ENCODE measurements around the gene NT5C1A.
A peak's percentile ranks its signal among the peaks of the same experiment; 100 is the strongest.

NT5C1A gene
- 0 to 4.8 (median 0.40) reads per million in 4 experiments for total RNA-seq

DNA sequence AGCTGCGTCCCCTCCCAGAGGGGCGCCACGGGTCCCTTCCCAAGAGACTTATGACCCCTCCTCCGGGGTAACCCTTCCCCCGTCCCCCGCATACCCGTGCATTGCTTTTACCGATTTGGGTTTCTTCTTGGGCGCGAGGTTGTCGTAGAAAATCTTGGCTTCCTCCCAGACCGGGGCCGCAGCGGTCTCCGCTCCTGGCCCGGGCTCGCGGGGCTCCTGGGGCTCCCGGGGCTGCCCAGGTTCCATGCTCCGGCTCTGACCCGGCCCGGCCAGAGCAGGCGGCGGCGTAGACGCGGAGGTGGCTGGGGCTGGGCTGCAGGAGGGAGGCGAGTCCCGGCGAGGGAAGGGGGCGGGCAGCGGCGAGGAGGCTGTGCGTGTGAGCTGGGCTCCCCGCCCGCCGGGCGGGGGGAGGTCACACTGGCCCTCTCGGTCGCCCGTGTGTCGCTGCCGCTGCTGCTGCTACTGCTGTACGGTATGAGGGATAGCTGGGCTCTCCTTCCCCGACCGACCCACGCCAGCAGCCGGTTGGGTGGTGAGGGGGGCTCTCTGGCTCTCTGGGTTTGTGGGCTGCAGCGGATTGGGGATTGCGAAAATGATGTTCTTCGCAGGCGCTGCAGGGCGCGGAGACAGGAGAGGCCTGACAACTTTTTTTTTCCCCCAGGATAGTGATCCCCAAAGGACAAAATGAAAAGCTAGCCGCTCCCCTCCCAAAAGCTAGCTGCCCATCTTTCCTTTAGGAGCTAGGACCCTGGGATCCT is at the start of gene NT5C1A:
Gene NT5C1A (minus strand): TSS at position 315 of the 758 bp plus-strand sequence. CDS start 69 bp downstream, at position 246.
- DNase-seq, result no peak

- no peak for DNase-seq
Observed at GRCh38 chr1:39721664-39722063, 49.8 kb upstream of the NT5C1A start.

DNA sequence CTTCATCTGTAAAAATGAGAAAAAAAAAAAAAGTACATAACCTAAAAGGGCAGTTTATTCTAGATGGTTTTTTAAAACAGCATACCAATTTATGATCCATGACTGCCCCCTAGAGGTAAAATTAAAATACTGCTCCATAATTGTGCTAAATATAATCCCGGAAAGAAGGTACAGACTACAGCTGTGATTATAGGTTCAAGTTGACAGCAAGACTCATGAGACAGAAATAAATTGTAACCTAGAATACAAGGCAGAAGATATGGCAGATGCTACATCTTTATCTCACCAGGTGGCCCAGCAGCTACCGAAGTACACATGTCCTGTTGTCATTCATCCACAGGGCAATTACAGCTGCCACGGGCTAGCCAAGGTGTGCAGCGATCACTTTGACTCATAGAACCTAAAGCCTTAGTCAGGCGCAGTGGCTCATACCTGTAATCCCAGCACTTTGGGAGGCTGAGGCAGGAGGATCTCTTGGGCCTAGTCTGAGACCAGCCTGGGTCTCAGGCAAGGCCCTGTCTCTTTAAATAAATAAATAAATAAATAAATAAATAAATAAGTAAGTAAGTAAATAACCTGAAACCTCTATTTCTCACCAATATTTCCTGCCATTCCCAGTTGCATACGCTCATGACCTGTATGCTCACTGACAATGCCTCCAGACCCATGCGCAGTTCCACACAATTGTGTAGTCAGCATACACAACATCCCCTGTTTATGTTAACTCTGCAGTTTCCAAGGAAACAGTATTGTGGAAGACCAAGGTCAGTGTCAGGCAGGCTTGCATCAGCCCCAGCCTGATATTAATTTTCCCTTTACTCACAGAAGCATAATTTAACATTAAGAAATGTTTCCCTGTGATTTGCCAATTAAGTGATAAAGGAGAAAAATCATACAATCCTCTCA is 48.4 kb upstream of the NT5C1A start:
- no peak for DNase-seq

GRCh38 chr1:39717809-39718208 is 45.9 kb upstream of the NT5C1A start:
- DNase-seq, result no peak

GRCh38 chr1:39713557-39713956 is 41.6 kb upstream of the NT5C1A start:
- no peak for DNase-seq

- DNase-seq, result no peak
Observed at GRCh38 chr1:39711966-39712340, 40.0 kb upstream of the NT5C1A start.

- no peak for DNase-seq
Observed at GRCh38 chr1:39711104-39711965, 39.4 kb upstream of the NT5C1A start.

GRCh38 chr1:39707506-39707905 is 35.6 kb upstream of the NT5C1A start:
- no peak for DNase-seq

GRCh38 chr1:39704757-39705156 is 32.9 kb upstream of the NT5C1A start:
- no peak for DNase-seq

DNA sequence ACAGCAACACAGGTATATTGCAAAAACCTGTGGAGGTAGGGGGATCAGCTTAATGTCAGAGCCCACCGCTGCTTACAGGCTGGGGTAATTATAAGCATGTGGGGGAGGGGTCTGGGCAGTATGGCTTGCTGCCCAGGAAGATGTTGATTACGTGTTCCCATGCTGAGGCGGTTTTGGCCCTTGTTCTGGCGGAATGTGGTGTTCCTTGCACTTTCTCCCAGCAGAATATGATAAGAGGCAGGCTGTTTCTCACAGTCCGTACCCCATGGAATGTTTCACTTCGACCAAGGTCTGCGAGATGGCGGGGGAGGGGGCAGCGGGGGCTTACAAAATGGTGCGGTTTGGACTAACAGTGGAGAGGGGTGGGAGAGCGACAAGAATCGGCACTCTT is 29.1 kb upstream of the NT5C1A start:
- no peak for DNase-seq

- no peak for DNase-seq
Observed at GRCh38 chr1:39700348-39700747, 28.4 kb upstream of the NT5C1A start.

DNA sequence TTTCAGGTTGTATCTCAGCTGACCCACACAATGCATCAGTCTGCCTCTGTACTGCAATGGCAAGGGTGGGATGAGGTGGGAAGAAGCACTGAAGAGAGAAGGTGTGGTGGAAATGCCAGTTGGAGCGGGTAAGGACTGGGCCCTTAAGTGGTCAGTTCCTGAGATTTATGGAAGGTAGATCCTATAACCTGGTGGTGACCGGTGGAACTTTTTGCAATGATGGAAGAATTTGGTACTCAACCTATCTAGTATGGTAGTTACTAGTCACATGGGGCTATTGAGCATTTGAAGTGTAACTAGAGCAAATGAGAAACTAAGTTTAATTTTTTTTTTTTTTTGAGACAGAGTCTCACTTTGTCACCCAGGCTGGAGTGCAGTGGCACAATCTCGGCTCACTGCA is 27.5 kb upstream of the NT5C1A start:
- no peak for DNase-seq

GRCh38 chr1:39698568-39698967 is 26.7 kb upstream of the NT5C1A start:
- no peak for DNase-seq

DNA sequence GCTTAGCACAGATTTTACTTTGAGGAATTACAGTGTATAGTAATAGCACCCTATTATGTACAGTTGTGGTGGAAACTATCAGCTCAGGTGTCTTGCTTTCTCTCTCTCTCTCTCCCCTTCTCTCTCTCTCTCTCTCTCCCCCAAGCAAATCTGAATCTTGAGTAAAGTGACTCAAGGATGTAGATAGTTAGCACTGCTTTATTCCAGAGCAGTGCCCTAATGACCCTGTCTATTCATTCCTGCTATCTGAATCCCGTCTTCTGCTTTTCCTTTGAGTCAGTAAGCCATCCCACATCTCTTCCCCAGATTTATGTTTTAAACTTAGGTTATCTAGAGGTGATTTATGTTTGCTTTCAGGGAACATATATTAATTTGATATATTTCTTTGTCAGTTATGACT is 24.5 kb upstream of the NT5C1A start:
- DNase-seq, result no peak

- DNase-seq, result no peak
Observed at GRCh38 chr1:39695016-39695415, 23.1 kb upstream of the NT5C1A start.

- no peak for DNase-seq
Observed at GRCh38 chr1:39694026-39694425, 22.1 kb upstream of the NT5C1A start.

DNA sequence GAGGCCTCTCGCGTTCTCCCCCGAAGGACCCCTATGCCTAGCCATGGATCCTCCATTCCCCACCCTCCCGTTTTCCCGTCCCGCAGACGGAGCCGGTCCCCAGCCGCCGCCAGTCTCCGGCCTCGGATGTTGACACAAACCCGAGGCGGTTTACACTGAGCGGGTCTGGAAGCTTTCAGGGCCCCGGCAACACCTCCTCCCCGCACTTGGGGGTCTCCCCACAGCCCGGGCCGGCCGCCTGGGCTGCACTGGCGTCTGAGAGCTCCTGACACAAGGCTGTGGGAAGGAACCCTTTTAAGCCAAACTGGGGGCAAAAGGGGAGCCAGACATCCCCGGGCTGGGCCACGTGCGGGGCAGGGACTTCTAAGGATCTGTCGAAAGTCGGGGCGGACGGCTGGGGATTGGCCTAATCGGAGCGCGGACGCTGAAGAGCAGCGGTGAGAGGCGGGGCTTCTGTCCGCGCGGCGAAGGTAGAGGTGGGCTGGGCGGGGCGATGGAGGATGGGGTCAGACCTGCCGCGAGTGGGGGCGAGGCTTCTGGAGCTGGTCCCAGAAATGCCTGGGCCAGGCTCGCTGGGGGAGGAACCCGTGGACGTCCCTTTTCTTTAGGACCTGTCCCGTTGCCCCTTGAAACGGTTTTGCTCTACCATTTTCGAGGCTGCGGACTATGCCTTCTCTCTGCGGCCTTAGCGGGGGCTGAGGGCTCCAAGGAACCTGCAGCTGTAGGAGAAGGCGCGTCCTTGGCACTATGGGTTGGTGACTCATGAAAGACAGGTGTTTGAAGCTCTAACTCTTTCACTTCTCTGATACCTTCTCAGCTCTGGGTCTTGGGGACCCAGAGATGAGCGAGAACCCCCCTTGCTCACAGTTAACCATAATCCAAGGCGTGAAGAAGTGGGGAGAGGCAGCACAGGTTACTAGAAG is 20.5 kb upstream of the NT5C1A start:
- DNase-seq, result peak; percentile 15

- DNase-seq, result peak; percentile 85
Observed at GRCh38 chr1:39691383-39692151, 19.7 kb upstream of the NT5C1A start, which contains the start of gene HPCAL4. Gene HPCAL4, minus strand, starts transcription at chr1:39691433. Its CDS starts 6,830 bp downstream, at chr1:39684603.

DNA sequence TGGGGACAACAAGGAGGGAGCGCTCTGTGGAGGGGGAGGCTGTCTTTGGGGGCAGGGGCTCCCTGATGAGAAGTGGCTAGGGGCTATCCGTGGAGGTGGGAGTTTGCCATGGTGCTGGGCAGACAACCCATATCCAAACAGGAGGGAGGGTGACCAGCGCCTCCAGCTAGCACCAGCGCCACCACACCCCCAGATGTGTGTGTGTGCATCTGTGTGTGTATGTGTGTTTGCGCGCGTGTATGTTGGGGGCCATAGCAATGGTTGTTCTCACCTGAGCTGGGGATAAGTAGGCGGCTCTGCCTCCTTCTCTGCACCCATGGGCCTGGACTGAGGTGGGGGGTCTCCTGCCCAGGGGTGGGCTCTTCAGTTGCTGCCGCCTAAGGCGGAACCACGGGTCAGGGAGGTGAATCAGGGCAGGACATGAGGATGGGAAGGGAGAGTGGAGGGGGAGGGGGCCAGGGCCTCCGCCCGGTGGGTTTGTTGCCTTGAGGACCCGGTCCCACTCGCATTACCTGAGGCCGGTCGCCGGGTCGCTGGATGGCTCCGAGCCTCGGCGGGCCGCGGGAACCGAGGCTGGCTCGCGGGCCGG is 19.0 kb upstream of the NT5C1A start:
- no peak for DNase-seq

DNA sequence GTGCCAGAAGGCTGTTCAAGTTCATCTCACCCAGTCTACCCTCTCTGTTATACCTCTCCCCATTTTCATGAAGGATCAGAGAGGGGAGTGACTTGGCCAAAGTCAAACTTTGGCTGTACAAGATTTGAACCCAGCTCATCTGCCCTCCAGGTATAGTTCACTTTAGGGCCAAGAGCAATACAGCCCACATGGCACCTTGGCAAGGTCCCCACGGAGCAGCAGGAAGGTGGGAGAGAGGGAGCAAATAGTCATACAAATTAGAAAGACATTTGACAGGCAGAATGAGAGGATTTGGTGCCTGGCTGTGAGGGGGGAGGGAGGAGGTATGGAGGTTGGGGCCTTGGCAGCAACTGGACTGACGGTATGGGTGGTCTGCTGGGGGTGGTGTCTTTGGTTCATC is 18.3 kb upstream of the NT5C1A start:
- no peak for DNase-seq

GRCh38 chr1:39689635-39690034 is 17.7 kb upstream of the NT5C1A start:
- no peak for DNase-seq
